Measurements from ENCODE around the gene PIBF1.

DNA sequence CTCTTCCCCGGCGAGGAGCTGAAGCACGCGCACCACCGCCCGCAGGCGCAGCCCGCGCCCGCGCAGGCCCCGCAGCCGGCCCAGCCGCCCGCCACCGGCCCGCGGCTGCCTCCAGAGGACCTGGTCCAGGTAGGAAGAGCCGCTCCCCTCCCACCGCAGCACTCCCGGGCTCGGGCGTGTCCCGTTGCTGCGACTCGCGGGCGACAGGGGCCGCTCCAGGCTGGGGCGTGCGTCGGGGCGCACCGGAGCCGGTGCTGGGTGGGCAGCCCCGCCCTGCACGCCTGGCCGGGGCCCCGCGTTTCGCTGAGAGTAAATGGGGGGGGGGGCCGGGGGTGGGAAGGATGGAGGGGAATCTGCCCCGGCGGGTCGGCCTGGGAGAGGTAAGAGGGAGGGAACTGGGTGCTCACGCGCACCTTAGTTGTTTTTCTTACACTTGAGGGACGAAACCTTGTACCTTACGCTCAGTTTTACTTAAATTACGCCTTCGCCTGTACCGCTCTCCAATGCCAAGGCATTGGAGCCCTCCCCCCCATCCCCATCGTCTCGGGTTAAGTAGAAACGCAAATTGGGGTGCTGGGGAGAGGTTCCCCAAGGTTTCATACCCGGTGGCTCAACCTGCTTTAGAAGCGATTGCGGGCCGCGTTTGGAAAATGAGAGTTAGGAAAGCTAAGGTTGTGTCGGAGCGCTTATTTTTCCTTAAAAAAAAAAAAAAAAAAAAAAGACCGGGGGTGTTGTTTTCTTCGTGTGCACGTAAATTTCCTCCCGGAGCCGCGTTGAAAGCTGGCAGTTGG is 277.7 kb downstream of the PIBF1 start:
- TF ChIP-seq POLR2A (IDR thresholded peaks at IDR 0.05; ENCODE audit: low read length) (no peak), GATA1 (IDR thresholded peaks at IDR 0.05; ENCODE audit: low read depth, low read length) (no peak)
